T-helper 17 cell (primary cell): ENCODE data around the gene CNTNAP5. TPM values are rescaled to one million over a fixed set of nuclear protein-coding genes. Genes with fewer than 3 reads are reported as not detected.

Experiments used
- ATAC-seq: fragments of 150-1000 bp; cut with Tn5 transposase; 2 replicates; pipeline ENCODE4 v1.10.0; 2021; ENCODE audit warnings: mild to moderate bottlenecking, moderate library complexity
- DNase-seq, 3 donors: peaks; one replicate each; pipeline versions ENCODE4 v3.0.0 to v3.0.0-alpha.2; 2020 to 2021
- H3K9me3 ChIP-seq: one replicate; pipeline ENCODE4 v1.7.0; 2013; ENCODE audit warnings: low read length, mild to moderate bottlenecking; ENCODE audit not compliant: control insufficient read depth, poor library complexity, severe bottlenecking
- H3K27ac Mint-ChIP-seq: one replicate; pipeline ENCODE4 v1.8.0; 2022; ENCODE audit warnings: mild to moderate bottlenecking, moderate library complexity, mixed read lengths
- H3K27me3 Mint-ChIP-seq: one replicate; pipeline ENCODE4 v1.8.0; 2022; ENCODE audit warnings: mixed read lengths
- H3K36me3 Mint-ChIP-seq: one replicate; pipeline ENCODE4 v1.8.0; 2022; ENCODE audit warnings: low read depth, mixed read lengths
- H3K4me1 Mint-ChIP-seq: one replicate; pipeline ENCODE4 v1.8.0; 2022; ENCODE audit warnings: mild to moderate bottlenecking, mixed read lengths
- H3K4me3 Mint-ChIP-seq: one replicate; pipeline ENCODE4 v1.8.0; 2022; ENCODE audit warnings: mild to moderate bottlenecking, moderate library complexity, mixed read lengths
- total RNA-seq, 4 donors: library from RNA in 2 of 4; stranded (reverse) in 2 of 4; gene quantifications; one replicate each; pipeline ENCODE4 v1.2.3 and lab custom pipeline; 2022 to 2026

Gene CNTNAP5
- total RNA-seq, 2 donors from 2014 or later: not detected

DNA sequence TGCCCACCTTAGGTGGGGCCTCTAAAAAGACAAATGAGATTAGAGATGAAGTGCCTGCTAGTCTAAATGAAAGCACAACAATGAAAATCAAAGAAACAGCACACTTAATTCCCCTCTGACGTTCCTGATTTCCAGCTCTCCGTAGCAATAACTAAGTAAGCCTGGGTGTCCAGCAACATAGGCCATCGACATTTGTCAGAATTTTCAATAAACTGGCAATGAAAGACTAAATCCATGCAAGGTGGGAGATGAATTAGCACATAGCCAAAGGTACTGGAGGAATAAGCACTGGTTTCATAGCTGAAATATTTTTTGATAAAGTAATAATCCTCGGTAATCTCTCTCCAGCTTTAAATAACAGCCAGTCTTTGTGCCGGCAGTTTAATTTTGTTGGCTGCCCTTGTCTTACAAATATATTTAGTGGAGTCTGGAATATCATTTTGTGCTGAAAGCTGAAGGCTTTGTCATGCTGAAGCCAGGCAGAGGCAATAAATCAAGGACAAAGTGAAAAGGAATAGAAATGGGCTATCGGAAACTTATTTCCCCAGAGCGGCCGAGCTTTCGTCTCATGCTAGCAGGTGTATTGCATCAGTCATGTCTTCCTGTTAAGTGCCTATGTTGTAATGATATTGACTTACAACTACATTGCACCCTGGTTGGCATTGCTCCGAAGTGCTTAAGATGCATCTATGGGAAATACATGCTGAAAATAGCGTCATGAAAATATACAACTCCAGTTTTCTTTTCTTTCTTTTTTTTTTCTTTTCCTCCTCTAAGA is 790.1 kb downstream of the CNTNAP5 start:
- ATAC-seq: no peak
- H3K9me3 ChIP-seq: no peaks in the 10 kb centered on the region
- no peak for DNase-seq
- H3K4me1 Mint-ChIP-seq: no peaks in the 10 kb centered on the region
- no peaks in the 10 kb centered on the region for H3K27me3 Mint-ChIP-seq
- no peak overlapping the region for H3K27ac Mint-ChIP-seq
- no peaks in the 10 kb centered on the region for H3K36me3 Mint-ChIP-seq
- no peak overlapping the region for H3K4me3 Mint-ChIP-seq

DNA sequence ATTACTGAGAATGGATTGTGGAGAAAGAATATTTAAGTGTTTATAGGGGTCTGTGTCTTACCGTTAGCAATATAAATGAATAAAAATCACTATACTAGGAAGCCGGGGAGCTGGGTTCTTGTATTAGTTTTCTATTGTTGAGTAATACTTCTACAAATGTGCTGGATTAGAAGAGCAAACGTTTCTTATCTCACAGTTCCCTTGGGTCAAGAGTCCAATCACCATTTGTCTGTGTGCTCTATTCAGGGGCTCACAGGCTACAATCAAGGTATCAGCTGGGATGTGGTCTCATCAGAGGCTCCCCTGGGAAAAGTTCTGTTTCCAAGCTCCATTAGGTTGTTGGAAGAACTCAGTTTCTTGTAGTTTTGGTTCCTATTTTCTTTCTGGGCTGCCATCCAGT is 790.9 kb downstream of the CNTNAP5 start:
- H3K4me3 Mint-ChIP-seq: no peak overlapping the region
- no peak overlapping the region for H3K27ac Mint-ChIP-seq
- no peak for DNase-seq
- no peaks in the 10 kb centered on the region for H3K9me3 ChIP-seq
- ATAC-seq: no peak
- H3K4me1 Mint-ChIP-seq: no peaks in the 10 kb centered on the region
- H3K27me3 Mint-ChIP-seq: no peaks in the 10 kb centered on the region
- no peaks in the 10 kb centered on the region for H3K36me3 Mint-ChIP-seq

DNA sequence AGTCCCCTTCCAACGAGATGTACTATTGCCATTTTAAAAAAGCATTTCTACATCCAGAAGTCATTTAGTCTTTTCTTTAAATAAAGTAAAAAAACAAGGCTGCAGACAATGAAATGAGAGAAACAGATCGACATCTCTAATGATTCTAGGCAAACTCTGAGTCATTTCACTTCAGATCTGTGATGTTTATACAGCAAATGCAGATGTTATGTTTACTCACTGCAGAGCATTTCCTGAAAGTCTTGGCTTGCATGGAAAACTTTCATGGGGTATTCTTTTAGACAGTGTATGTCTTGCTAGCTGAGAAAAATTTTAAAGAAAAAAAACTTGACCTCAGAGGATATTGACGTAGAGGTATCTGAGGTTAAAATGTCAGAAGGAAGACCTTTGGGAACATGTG is 797.4 kb downstream of the CNTNAP5 start:
- H3K9me3 ChIP-seq: no peaks in the 10 kb centered on the region
- no peaks in the 10 kb centered on the region for H3K27me3 Mint-ChIP-seq
- no peak overlapping the region for H3K27ac Mint-ChIP-seq
- no peak overlapping the region for H3K4me3 Mint-ChIP-seq
- DNase-seq (no peak), ATAC-seq (no peak)
- no peaks in the 10 kb centered on the region for H3K36me3 Mint-ChIP-seq
- no peaks in the 10 kb centered on the region for H3K4me1 Mint-ChIP-seq

- Mint-ChIP-seq H3K4me3 (no peak overlapping the region), H3K36me3 (no peaks in the 10 kb centered on the region), H3K27me3 (no peaks in the 10 kb centered on the region), H3K4me1 (no peaks in the 10 kb centered on the region), H3K27ac (no peak overlapping the region)
- no peaks in the 10 kb centered on the region for H3K9me3 ChIP-seq
- ATAC-seq: no peak
- no peak for DNase-seq
Measured at GRCh38 chr2:124824441-124824840, 799.4 kb downstream of the CNTNAP5 start.

- H3K4me1 Mint-ChIP-seq: no peaks in the 10 kb centered on the region
- no peaks in the 10 kb centered on the region for H3K9me3 ChIP-seq
- no peaks in the 10 kb centered on the region for H3K36me3 Mint-ChIP-seq
- H3K4me3 Mint-ChIP-seq: no peak overlapping the region
- H3K27ac Mint-ChIP-seq: no peak overlapping the region
- ATAC-seq: no peak
- no peak for DNase-seq
- H3K27me3 Mint-ChIP-seq: no peaks in the 10 kb centered on the region
Measured at GRCh38 chr2:124832521-124832920, 807.4 kb downstream of the CNTNAP5 start.

DNA sequence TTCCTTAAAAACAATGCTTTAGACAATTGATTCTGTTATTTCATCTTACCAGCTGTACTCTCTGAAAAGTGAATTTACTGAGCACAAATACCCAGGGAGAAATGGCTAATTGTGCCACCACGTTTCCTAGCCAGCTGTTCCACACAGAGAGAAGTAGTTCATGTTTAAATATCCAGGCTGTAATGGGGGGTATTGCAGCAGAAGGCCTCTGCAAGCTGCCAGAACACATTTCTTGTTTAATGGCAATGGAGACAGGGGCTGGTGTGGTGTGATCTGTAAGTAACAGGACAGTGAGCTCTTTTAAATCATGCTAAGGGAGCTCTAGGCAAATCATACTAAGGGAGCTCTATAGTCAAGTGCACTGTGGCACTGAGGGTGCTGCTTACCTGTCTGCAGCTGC is 809.2 kb downstream of the CNTNAP5 start:
- Mint-ChIP-seq H3K4me1 (no peaks in the 10 kb centered on the region), H3K4me3 (no peak overlapping the region), H3K27ac (no peak overlapping the region), H3K27me3 (no peaks in the 10 kb centered on the region), H3K36me3 (no peaks in the 10 kb centered on the region)
- H3K9me3 ChIP-seq: no peaks in the 10 kb centered on the region
- ATAC-seq (no peak), DNase-seq (no peak)

GRCh38 chr2:124835331-124835730 is 810.2 kb downstream of the CNTNAP5 start:
- Mint-ChIP-seq H3K27me3 (no peaks in the 10 kb centered on the region), H3K36me3 (no peaks in the 10 kb centered on the region), H3K4me1 (no peaks in the 10 kb centered on the region), H3K4me3 (no peak overlapping the region), H3K27ac (no peak overlapping the region)
- H3K9me3 ChIP-seq: no peaks in the 10 kb centered on the region
- DNase-seq: no peak
- no peak for ATAC-seq

DNA sequence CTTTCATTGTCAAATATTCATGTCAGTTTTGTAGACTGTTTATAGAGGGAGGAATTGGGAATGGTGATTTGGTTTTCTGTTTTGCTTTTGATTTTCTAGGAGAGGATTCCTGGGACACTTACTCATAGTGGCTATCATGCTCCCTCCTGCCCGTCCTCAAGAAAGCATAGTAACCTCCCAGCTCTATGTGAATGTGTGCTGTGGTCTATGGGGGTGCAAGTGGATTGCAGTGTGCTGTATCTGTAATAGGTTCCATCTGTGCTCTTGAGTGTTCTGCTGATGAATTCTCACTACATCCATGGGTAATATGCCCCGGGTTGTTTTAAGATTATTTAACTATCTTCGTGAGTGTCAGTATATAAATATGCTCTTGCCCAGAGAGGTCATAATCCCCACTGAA is 811.3 kb downstream of the CNTNAP5 start:
- Mint-ChIP-seq H3K4me1 (no peaks in the 10 kb centered on the region), H3K4me3 (no peak overlapping the region), H3K27ac (no peak overlapping the region), H3K36me3 (no peaks in the 10 kb centered on the region), H3K27me3 (no peaks in the 10 kb centered on the region)
- no peak for ATAC-seq
- no peaks in the 10 kb centered on the region for H3K9me3 ChIP-seq
- DNase-seq: no peak

DNA sequence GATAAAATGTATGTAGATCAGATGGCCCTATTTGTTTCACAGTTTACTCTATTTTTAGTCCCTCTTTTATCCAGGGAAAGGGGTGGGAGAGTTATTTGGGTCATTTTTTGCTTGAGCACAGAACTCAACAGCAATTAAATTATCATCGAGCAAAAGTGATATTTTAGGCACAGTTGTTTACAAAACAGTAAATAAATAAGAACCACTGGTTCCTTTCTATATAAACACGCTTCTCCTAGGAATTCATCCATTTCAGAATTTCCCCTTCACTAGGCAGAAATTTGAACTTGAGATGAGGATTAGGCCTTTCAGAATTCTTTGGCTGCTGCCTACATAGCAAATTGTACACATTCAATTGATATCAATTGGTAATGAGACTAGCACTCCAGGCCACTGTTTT is 812.4 kb downstream of the CNTNAP5 start:
- ATAC-seq (no peak), DNase-seq (no peak)
- Mint-ChIP-seq H3K4me3 (no peak overlapping the region), H3K36me3 (no peaks in the 10 kb centered on the region), H3K27ac (no peak overlapping the region), H3K27me3 (no peaks in the 10 kb centered on the region), H3K4me1 (no peaks in the 10 kb centered on the region)
- no peaks in the 10 kb centered on the region for H3K9me3 ChIP-seq

DNA sequence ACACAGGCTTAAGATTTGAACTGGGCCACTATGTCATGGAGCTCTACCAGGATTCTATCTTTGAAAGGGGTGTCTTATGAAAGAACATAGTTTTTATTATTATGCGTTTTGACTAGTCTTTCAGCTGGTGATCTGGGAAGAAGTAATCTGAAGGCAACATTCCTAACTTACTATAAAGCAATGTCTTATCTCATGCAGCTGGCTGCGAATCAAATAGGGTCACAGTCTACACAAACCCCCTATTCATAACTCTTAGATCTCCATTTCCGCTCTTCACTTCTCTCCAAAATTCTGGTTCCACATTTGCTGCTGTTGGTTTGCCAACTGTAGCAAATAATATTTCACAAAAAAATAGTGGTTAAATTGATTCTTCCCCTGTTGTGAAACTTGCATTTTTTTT is 813.3 kb downstream of the CNTNAP5 start:
- Mint-ChIP-seq H3K27me3 (no peaks in the 10 kb centered on the region), H3K4me1 (no peaks in the 10 kb centered on the region), H3K4me3 (no peak overlapping the region)

DNA sequence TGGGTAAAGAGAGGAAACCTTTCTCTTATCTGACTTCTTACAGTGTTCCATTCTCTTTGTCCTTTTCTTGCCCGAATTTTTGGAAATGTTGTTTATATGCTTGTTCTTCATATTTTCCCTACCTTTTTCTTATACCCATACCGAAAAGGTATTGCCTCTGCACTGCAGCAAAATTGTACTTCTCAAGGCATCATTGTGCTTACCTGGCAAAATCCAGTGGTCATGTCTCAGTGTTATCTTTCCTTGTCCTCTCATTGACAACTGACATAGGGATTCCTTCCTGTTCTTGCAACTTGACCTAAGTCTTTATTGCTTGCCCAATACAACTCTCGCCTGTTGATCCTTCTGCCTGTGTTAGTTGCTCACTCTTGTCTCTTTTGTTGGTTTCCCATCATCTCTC is 842.2 kb downstream of the CNTNAP5 start:
- no peaks in the 10 kb centered on the region for H3K36me3 Mint-ChIP-seq
- no peak overlapping the region for H3K4me3 Mint-ChIP-seq
- no peaks in the 10 kb centered on the region for H3K4me1 Mint-ChIP-seq
- no peak for DNase-seq
- ATAC-seq: no peak
- no peaks in the 10 kb centered on the region for H3K9me3 ChIP-seq
- no peak overlapping the region for H3K27ac Mint-ChIP-seq
- H3K27me3 Mint-ChIP-seq: no peaks in the 10 kb centered on the region

More for the DNA sequence above, 813.3 kb downstream of the CNTNAP5 start:
- Mint-ChIP-seq H3K36me3 (no peaks in the 10 kb centered on the region), H3K27ac (no peak overlapping the region)
- DNase-seq (no peak), ATAC-seq (no peak)
- H3K9me3 ChIP-seq: no peaks in the 10 kb centered on the region

DNA sequence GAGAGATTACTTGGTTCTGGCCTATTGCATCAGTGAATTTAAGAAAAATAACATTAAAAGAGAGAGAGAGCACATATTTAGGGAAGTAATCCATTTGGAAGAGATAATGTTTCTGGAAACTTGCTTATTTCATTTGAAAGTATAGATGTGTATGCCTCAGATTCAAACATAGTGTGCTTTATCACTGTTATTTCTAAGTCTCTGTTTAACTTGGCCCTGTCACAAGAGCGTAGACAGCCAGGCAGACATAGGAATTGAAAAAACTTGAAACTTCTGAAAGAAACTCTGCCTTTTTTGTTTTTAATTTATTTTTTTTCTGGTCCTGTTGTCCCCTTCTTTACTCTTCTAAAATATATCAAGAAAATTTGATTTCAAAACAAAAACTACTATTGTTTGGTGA is 849.1 kb downstream of the CNTNAP5 start:
- H3K27ac Mint-ChIP-seq: no peak overlapping the region
- no peak for ATAC-seq
- H3K27me3 Mint-ChIP-seq: no peaks in the 10 kb centered on the region
- no peaks in the 10 kb centered on the region for H3K4me1 Mint-ChIP-seq
- no peaks in the 10 kb centered on the region for H3K36me3 Mint-ChIP-seq
- no peaks in the 10 kb centered on the region for H3K9me3 ChIP-seq
- no peak for DNase-seq
- H3K4me3 Mint-ChIP-seq: no peak overlapping the region

DNA sequence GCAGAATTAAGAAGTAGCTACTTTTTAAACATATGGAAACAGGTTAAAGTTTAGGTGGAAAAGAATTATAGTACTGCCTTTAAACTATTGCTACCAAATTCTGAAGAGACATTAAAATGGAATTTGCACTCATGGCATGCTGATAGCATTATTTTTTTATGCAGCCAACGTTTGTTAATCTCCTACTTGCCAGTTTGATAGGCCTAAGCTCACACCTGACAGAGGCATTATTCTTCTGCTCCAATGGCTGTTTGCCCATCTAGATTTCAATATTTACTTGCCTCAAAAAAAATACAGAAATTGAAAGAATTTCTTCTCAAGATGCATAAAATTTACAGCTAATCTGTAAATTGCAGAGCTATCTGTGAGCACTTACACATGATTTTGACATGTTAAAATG is 849.6 kb downstream of the CNTNAP5 start:
- no peaks in the 10 kb centered on the region for H3K36me3 Mint-ChIP-seq
- no peak for ATAC-seq
- H3K4me3 Mint-ChIP-seq: no peak overlapping the region
- no peaks in the 10 kb centered on the region for H3K9me3 ChIP-seq
- no peaks in the 10 kb centered on the region for H3K27me3 Mint-ChIP-seq
- H3K27ac Mint-ChIP-seq: no peak overlapping the region
- no peak for DNase-seq
- no peaks in the 10 kb centered on the region for H3K4me1 Mint-ChIP-seq

GRCh38 chr2:124875627-124876244 is 850.6 kb downstream of the CNTNAP5 start:
- Mint-ChIP-seq H3K4me1 (no peaks in the 10 kb centered on the region), H3K27me3 (no peaks in the 10 kb centered on the region), H3K4me3 (no peak overlapping the region), H3K36me3 (no peaks in the 10 kb centered on the region), H3K27ac (no peak overlapping the region)
- H3K9me3 ChIP-seq: no peaks in the 10 kb centered on the region
- DNase-seq (no peak), ATAC-seq (no peak)
